ENCODE data around the gene PTPRU. TPM values are rescaled to one million over a fixed set of nuclear protein-coding genes. Genes with fewer than 3 reads are reported as not detected.

PTPRU gene
- total RNA-seq, 4 donors from 2014 or later = 12.9 to 17.9 (median 14.7) TPM

DNA sequence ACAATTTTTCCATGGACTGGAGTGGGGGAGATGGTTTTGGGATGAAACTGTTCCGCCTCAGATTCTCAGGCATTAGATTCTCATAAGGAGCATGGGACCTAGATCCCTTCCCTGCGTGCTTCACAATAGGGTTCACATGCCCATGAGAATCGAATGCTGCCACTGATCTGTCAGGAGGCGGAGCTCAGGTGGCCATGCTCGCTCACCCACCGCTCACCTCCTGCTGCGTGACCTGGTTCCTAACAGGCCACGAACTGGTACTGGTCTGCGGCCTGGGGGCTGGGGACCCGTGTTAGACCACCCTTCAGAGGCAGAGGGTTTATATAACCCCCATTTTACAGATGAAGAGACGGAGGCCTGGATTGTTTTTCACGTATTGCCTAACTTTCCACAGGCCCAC is 38.3 kb upstream of the PTPRU start:
- TF ChIP-seq, protein P1, sequence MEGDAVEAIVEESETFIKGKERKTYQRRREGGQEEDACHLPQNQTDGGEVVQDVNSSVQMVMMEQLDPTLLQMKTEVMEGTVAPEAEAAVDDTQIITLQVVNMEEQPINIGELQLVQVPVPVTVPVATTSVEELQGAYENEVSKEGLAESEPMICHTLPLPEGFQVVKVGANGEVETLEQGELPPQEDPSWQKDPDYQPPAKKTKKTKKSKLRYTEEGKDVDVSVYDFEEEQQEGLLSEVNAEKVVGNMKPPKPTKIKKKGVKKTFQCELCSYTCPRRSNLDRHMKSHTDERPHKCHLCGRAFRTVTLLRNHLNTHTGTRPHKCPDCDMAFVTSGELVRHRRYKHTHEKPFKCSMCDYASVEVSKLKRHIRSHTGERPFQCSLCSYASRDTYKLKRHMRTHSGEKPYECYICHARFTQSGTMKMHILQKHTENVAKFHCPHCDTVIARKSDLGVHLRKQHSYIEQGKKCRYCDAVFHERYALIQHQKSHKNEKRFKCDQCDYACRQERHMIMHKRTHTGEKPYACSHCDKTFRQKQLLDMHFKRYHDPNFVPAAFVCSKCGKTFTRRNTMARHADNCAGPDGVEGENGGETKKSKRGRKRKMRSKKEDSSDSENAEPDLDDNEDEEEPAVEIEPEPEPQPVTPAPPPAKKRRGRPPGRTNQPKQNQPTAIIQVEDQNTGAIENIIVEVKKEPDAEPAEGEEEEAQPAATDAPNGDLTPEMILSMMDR (IDR thresholded peaks at IDR 0.05; ENCODE audit: low read depth) = no peak

DNA sequence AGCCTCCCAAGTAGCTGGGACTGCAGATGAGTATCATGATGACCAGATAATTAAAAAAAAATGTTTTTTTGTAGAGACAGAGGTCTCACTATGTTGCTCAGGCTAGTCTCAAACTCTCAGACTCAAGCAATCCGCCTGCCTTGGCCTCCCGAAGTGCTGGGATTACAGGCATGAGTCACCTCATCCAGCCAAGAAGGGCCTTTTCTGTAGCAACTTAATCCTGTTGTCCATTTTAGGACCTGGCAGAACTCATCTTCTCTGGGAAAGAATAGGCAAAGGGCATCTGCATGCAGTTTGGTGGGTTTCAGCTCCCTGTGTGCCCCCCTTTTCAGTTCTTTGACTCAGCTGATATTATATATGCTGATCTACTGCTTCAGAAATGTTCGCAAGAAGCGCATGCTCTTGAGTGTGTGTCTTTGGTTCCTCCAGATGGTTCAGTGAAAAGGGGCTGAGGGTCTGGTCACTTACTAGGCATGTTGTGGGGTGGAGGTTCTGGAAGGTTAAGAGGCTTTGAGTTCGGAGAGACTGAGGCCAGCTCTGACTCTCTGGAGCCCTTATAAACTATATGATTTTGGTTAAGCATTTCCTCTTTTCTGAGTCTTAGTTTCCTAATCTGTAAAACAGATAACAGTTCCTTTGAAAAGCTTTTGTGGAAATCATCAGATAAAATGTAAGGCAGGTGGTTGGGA is 35.3 kb upstream of the PTPRU start:
- TF ChIP-seq, protein P1 (IDR thresholded peaks at IDR 0.05; ENCODE audit: low read depth) = no peak

DNA sequence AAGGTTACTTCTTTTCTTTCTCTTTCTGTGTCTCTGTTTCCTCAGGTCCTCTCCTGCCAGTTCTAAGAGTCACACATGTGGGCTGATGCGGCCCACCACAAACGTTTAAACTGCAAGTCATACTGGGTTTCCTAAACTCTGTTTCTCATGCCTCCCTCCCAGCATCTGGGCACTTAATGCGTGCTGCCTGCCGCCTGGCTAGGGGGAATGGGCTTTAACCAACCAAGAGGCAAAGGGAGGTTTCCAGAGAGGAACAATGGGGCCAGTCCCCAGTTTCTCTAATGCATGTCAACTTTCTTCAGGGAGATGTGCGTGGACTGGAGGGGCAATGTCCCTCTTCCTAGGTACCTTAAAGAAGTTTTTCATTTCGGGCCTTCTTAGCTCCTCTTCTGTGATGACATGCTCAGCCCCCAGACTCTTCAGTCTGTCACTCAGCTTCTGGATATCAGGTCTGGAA is 34.7 kb upstream of the PTPRU start:
- TF ChIP-seq, protein P1 (IDR thresholded peaks at IDR 0.05; ENCODE audit: low read depth) = no peak

DNA sequence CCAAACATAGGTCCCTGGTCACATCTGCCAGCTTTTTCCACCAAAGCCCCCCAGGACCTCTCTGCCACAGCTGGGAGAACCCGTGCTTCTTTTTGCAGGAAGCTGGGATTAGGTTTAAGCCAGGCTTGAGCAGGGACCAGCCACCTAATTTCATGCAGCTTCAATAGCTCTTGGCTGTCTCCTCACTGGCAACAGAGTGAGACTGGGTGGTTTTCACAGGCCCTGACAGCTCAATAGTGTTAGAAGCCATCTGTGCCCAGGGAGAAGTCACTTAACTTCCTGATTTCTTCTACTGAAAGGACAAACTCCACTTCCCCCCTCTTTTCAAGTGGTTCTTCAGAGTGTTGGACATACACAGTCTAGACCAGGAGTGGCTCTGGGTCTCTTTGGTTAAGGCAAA is 34.3 kb upstream of the PTPRU start:
- TF ChIP-seq, protein P1 (IDR thresholded peaks at IDR 0.05; ENCODE audit: low read depth) = no peak

- TF ChIP-seq, protein P1 (IDR thresholded peaks at IDR 0.05; ENCODE audit: low read depth) = no peak
Measured at GRCh38 chr1:29202584-29203340, 33.6 kb upstream of the PTPRU start.

DNA sequence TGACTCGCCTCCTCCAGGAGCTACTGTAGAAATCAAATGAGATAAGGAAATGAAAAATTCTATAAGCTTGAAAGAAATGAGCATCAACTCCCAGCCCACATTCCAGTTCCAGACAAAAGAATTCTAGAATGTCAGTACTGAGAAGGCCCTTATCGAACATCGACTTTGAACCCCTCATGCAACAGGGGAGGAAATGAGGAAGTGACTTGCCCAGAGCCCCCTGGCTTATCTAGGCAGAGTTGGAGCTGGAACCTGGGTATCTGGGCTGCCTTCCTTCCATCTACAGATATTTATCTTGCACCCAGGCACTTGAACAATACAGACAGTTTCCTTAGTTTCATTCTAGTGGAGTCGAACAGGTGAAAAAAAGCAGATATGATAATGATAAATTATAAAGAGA is 27.9 kb upstream of the PTPRU start:
- TF ChIP-seq, protein P1 (IDR thresholded peaks at IDR 0.05; ENCODE audit: low read depth) = no peak

DNA sequence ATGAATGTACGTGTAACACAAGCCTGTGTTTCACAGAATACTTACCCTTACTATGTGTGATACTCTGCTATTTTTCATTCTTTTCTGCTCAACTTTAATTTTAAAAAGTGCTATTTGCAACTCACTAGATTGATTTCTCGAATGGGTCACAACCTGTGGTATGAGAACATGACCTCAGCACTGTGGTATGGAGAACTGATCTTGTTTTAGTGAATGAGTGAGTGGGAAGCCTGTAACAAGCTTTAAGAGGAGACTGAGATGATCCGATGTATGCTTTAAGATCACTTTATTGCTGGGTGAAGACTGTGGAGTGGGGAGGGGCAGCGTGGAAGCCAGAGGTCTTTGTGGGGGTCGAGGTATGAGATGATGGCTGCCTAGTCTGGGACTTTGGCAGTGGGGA is 27.1 kb upstream of the PTPRU start:
- TF ChIP-seq, protein P1 (IDR thresholded peaks at IDR 0.05; ENCODE audit: low read depth) = no peak
